SJCRH30 (cell line): Measurements from ENCODE around the gene REXO1. TPM values are rescaled to one million over a fixed set of nuclear protein-coding genes. Genes with fewer than 3 reads are reported as not detected.
A peak's percentile ranks its signal among the peaks of the same experiment; 100 is the strongest.
"Not testable (repeated sequence)": the region's sequence is repeated elsewhere in the genome, so short reads cannot be mapped to it uniquely, and the experiment has no call there.

Source experiments
- DNase-seq, 2 experiments: peaks; one replicate each; pipeline ENCODE4 v3.0.0-alpha.2; 2015 to 2020
- H3K27ac ChIP-seq: fragments of 250-450 bp; sonication (Bioruptor Pico); 2 replicates; pipeline ENCODE4 v1.5.1; 2020; ENCODE audit warnings: mild to moderate bottlenecking, moderate library complexity
- H3K27me3 ChIP-seq: fragments of 250-450 bp; sonication (Bioruptor Pico); 2 replicates; pipeline ENCODE4 v1.5.1; 2020; ENCODE audit warnings: mild to moderate bottlenecking, moderate library complexity
- H3K36me3 ChIP-seq: fragments of 250-450 bp; sonication (Bioruptor Pico); 2 replicates; pipeline ENCODE4 v1.5.1; 2020; ENCODE audit warnings: mild to moderate bottlenecking, moderate library complexity
- H3K4me1 ChIP-seq: fragments of 250-450 bp; sonication (Bioruptor Pico); 2 replicates; pipeline ENCODE4 v1.5.1; 2020; ENCODE audit warnings: mild to moderate bottlenecking, moderate library complexity
- H3K4me3 ChIP-seq: fragments of 250-450 bp; sonication (Bioruptor Pico); 2 replicates; pipeline ENCODE4 v1.5.1; 2020; ENCODE audit warnings: mild to moderate bottlenecking, moderate library complexity
- H3K9me3 ChIP-seq: fragments of 250-450 bp; sonication (Bioruptor Pico); replicated peaks from 2 replicates; pipeline ENCODE4 v1.5.1; 2020; ENCODE audit warnings: mild to moderate bottlenecking, moderate library complexity
- total RNA-seq: library from RNA; depleted of rRNA; stranded (reverse); fragments of >200 nt; shearing (Covaris generic); gene quantifications from 2 replicates; pipeline ENCODE4 v1.2.3, GENCODE V29; 2014

The REXO1 gene
- total RNA-seq, 1 experiment from 2014 or later, result 17.7 TPM

DNA sequence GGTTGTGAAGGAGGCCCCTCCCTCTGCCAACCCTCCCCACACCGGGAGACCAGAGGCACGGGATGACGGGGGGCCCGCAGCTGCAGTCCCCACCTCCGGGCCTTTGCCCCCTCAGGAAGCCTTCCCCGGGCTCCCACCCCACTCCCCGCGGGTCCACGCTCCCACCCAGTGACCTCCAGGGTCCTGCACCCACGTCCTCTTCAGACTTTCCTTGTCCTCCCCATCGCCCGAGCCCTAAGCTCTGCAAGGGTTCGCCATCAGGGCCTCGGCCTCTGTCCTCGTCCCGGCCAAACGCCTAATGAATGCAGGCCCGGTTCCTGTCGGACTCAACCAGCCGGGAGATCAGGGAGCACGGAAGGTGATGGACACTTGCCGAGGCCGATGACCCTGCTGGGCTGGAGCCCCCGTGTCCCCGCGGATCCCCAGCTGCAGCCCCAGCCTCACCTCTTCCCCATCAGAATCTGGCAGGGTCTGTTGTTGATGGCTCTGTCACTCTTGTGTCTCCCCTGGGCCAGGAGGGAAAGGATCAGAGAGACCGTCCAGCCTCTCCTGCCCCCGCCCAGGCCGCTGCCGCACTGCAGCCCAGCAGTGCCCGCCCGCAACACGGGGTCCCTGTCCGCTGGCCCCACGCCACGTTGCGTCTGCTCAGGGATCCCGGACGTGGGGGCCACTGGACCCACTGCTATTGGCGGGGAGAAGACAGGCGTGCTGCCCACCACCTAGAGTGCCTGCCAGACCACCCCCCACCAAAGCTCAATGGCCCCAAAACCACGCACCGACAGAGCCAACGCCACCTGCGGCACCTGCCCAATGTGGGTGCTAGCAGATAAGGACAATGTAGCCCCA, 41.9 kb downstream of the REXO1 start:
- Histone ChIP-seq H3K4me1 (no peaks in the 10 kb centered on the region), H3K36me3 (no peaks in the 10 kb centered on the region), H3K4me3 (no peak overlapping the region), H3K27me3 (0 out of 2 replicates have a peak, but pooled peaks cover 3% of the 10 kb centered on the region), H3K9me3 (no peaks in the 10 kb centered on the region), H3K27ac (no peak overlapping the region)
- DNase-seq, result no peak

DNA sequence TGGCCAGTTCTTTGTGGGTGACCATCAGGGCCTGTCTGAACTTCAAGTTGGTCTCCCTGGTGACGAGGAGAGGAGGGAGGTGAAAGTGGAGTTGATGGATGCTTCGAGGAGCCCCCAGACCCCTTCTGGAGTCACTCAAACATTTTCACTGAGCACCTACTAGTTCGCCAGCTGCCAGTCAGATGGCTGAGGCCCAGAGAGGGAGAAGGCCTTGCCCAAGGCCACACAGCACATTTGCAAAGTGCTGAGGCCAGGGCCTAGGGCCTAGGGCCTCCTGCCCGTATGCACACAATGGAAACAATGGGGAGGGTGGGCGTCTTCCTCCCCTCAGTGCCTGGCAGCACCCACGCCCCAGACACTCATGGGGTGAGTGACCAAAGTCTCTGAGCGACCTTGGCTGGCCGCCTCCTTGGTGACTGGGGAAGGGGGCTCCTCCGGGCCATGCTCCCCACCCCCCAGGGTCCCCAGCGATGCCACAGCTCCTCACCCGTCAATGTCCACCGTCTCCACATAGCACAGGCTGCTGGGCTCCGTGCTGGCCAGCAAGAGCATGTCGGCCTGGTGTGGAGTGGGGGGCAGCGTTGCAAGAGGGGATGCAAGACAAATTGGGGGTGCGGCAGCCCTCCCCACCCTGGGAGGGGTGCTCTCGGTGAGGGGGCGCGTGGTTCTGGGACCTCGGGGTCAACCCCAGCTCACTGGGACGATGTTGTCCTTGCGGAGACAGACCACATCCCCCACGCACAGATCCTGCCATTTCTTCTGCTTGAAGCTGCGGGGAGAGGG, 42.7 kb downstream of the REXO1 start:
- Histone ChIP-seq H3K4me3 (no peak overlapping the region), H3K27ac (no peak overlapping the region), H3K36me3 (no peaks in the 10 kb centered on the region), H3K27me3 (0 out of 2 replicates have a peak, but pooled peaks cover 3% of the 10 kb centered on the region), H3K4me1 (no peaks in the 10 kb centered on the region), H3K9me3 (no peaks in the 10 kb centered on the region)
- DNase-seq, result no peak

DNA sequence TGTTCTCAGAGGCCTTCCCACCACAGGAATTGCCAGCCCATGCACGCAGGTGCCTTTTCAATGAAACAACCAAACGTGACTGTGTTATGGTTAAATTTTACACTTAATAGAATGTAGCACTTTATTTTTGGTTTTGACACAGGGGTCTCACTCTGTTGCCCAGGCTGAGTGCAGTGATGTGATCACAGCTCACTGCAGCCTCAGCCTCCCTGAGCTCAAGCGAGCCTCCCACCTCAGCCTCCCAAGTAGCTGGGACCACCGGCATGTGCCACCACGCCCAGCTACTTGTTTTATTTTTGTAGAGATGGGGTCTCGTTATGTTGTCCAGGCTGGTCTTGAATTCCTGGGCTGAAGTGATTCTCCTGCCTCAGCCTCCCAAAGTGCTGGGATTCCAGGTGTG, 43.4 kb downstream of the REXO1 start:
- Histone ChIP-seq H3K4me3 (no peak overlapping the region), H3K4me1 (no peaks in the 10 kb centered on the region), H3K27me3 (0 out of 2 replicates have a peak, but pooled peaks cover 3% of the 10 kb centered on the region), H3K9me3 (no peaks in the 10 kb centered on the region), H3K36me3 (no peaks in the 10 kb centered on the region), H3K27ac (no peak overlapping the region)
- no peak for DNase-seq

DNA sequence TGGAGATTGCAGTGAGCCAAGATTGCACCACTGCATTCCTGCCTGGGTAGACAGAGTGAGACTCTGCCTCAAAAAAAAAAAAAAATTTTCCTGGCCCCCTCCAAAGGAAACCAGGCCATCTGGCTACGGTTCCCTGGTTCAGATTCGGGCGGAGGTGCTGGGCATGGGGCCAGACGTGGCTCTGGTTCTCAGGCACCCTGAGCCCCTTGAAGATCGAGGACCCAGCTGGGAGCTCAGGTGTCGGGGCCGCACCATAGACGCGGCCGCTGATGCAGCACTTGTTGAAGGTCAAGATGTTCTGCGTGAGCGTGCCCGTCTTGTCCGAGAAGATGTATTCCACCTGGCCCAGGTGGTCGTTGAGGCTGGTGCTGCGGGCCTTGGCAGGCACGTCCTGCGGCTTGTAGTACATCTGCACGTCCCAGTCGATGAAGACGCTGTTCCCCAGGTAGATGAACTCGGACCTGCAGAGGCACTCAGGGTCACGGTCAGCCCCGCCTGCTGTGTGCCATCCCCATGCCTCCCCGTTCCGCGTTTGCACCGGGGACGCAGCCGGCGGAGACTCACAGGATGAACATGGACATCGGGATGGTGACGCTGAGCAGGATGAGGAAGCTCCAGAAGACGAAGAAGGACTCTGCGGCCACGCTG, 48.5 kb downstream of the REXO1 start:
- Histone ChIP-seq H3K36me3 (no peaks in the 10 kb centered on the region), H3K27me3 (no peaks in the 10 kb centered on the region), H3K4me1 (no peaks in the 10 kb centered on the region), H3K9me3 (no peaks in the 10 kb centered on the region), H3K27ac (no peak overlapping the region), H3K4me3 (no peak overlapping the region)
- no peak for DNase-seq

DNA sequence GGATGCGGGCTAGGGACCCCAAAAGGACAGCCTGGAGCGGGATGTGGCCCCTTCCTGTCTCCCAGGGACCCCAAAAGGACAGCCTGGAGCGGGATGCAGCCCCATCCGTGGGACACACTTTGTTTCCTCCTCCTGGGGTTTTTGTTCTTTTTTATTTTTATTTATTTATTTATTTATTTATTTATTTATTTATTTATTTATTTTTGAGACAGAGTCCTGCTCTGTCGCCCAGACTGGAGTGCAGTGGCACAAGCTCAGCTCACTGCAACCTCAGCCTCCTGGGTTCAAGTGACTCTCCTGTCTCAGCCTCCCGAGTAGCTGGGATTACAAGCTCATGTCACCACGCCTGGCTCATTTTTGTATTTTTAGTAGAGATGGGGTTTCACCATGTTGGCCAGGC, 51.0 kb downstream of the REXO1 start:
- not testable (repeated sequence) for H3K9me3 ChIP-seq, H3K4me3 ChIP-seq, H3K36me3 ChIP-seq, H3K27me3 ChIP-seq, DNase-seq, H3K4me1 ChIP-seq, H3K27ac ChIP-seq

DNA sequence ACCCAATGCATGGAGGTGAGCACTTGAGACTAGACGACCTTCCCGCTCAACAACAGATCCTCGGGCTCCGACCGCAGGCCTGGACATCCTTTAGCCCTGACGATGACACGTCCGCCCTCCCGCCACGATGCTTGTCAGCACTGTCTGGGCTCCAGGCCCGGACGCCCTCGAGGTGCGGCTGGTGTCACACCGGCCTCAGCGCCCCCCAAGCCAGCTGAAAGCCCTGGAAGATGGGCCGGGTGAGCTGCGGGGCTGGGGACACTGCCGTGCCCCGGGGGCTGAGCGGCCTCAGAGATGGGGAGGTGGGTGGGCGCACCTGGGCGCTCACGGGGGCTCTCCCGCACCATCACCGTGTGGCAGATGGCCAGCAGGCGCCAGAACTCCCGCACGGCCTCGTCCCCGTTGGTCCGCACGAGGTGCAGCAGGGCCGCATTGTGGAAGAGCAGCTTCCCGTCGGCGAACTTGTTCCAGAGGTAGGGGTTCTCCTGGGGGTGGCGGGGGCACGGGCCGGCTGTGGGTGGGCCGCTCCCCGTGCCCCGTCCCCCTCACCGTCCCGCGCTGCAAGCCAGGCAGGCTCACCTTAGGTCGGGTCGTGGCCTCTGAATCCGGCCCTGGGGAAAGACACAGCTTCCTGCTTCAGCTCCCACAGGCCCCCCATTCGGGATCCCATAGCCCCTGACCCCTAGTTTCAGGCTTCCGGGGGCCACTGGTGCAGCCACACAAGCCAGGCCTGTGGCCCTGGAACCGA, 51.7 kb downstream of the REXO1 start:
- DNase-seq, result no peak
- H3K27ac ChIP-seq, result no peak overlapping the region
- H3K4me1 ChIP-seq, result no peaks in the 10 kb centered on the region
- no peaks in the 10 kb centered on the region for H3K9me3 ChIP-seq
- H3K4me3 ChIP-seq, result peak overlapping the region; percentile 52
- H3K36me3 ChIP-seq, result no peaks in the 10 kb centered on the region
- H3K27me3 ChIP-seq, result no peaks in the 10 kb centered on the region

DNA sequence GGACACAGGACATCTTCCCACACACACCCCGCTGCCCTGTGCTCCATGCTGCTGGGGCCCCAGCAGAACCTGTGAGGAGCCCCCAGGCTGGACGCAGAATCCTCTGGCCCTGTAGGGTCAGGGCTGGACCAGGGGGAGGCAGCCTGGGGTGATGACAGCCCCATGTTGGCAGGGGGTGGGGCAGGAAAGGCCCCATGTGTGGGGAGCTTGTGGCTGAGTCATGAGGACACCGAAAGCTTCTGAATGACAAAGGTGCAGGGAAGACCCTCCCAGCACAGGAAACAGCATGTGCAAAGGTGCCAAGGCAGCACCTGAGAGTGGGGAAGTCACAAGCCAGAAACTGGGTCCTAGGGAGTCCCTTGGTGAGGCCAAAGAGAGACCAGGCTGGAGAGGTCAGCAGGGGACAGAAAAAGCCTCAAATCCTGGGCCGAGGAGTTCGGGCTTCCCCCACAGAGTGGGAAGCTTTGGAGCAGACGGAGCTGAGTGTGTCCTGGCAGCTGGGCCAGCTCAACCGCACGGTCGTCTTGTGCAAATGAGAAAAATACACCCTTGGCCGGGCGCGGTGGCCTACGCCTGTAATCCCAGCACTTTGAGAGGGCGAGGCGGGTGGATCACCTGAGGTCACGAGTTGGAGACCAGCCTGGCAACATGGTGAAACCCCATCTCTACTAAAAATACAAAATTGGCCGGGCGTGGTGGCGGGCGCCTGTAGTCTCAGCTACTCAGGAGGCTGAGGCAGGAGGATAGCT, 53.7 kb downstream of the REXO1 start:
- Histone ChIP-seq H3K4me3 (no peak overlapping the region), H3K4me1 (no peaks in the 10 kb centered on the region), H3K36me3 (no peaks in the 10 kb centered on the region), H3K27ac (no peak overlapping the region), H3K9me3 (no peaks in the 10 kb centered on the region), H3K27me3 (no peaks in the 10 kb centered on the region)
- no peak for DNase-seq

DNA sequence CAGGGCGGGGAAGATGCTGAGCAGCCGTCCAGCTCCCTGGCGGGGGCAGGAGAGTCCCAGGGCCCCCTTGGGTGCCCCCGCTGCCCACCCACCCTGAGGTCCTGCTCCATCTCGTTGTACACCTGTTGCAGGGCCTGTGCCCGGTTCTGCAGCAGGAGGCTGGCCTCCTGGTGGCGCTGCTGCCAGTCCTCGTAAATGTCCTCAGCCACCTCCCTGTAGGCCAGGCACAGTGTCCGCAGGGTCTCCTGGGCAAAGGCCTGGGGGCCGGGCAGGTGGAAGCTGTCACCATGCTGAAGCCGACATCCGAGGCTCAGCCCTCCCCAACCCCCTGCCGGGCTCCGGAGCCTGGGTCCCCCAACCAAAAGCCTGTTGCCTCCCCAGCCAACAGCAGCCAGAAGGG, 56.4 kb downstream of the REXO1 start:
- Histone ChIP-seq H3K4me1 (no peaks in the 10 kb centered on the region), H3K27me3 (no peaks in the 10 kb centered on the region), H3K27ac (no peak overlapping the region), H3K36me3 (no peaks in the 10 kb centered on the region), H3K4me3 (no peak overlapping the region), H3K9me3 (no peaks in the 10 kb centered on the region)
- DNase-seq, result no peak

DNA sequence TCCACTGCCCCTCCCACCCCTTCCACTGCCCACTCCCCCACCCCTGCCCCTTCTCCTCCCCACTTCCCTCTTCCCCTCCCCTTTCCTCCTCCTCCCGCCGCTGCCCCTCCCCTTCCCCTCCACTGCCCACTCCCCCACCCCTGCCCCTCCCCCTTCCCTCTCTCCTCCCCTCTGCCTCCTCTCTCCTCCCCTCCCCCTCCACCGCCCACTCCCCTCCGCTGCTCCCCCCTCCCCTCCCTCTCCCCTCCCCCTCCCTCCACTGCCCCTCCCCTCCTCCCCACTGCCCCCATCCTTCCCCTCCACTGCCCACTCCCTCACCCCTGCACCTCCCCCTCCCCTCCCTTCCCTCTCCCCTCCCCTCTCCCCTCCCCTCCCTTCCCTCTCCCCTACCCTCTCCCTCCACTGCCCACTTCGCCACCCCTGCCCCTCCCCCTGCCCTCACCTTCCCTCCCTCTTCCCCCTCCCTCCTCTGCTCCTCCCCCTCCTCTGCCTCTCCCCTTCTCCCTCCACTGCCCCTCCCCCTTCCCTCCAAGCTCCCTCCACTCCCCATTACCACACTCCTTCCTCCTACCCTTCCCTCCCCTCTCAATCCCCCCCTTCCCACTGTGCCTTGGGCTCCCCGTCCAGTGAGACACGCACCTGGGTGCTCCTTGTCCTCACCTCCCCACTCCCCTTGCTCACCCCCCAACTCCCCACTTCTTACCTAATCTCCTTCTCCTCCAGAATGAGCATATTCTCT, 58.1 kb downstream of the REXO1 start:
- Histone ChIP-seq H3K4me3 (no peak overlapping the region), H3K27me3 (no peaks in the 10 kb centered on the region), H3K4me1 (no peaks in the 10 kb centered on the region), H3K36me3 (no peaks in the 10 kb centered on the region), H3K9me3 (no peaks in the 10 kb centered on the region), H3K27ac (no peak overlapping the region)
- no peak for DNase-seq

DNA sequence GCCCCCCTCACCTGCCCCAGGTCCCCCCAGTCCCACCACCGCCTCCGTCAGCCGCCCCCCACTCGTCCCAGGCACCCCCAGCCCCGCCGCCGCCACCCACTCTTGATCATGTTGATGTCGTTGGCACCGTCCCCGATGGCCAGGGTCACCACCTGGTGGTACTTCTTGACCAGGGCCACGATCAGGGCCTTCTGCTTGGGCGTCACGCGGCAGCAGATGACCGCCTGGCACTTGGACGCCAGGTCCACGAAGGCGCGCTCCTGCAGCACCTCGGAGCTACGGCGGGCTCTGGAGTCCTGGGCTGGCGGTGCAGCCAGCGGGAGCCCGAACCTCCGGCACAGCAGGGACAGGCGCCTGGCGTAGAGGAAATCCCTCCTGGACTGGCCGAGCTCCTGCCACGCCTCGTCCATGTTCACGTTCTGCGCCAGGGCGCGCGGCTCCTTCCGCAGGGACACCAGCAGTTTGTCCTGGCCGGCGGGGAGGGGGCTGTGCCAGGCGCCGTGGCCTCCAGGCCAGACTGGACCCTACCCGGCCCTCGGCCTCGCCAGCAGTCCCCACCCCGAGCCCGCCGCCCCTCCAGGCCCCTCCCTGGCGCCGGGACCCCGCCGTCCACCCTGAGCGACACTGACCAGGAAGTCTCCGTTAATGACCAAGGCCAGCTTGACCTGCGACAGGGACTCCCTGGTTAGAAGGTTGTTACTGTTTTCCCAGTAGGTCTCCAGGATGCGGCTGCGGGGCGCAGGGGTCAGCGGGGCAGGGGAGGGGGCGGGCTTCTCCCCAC, 58.8 kb downstream of the REXO1 start:
- Histone ChIP-seq H3K4me1 (no peaks in the 10 kb centered on the region), H3K9me3 (no peaks in the 10 kb centered on the region), H3K36me3 (no peaks in the 10 kb centered on the region), H3K4me3 (no peak overlapping the region), H3K27me3 (no peaks in the 10 kb centered on the region), H3K27ac (no peak overlapping the region)
- DNase-seq, result no peak

DNA sequence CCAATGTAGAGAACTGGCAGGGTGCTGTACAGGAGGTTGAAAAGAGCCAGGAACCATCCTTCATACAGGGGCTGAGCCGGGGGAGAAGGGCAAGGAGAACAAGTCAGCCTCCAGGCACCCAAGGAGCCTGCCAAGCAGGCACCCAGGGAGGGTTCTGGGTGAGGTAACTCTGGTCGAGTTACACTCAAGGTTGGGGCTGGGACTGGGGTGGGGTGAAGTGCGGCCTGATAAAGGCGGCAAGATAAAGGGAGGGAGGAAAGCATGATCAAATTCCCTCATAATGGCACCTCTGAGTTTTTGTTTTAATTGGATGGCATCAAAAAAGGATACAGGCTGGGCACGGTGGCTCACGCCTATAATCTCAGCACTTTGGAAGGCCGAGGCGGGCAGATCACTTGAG, 61.2 kb downstream of the REXO1 start:
- no peak for DNase-seq
- Histone ChIP-seq H3K27me3 (no peaks in the 10 kb centered on the region), H3K4me3 (no peak overlapping the region), H3K27ac (no peak overlapping the region), H3K36me3 (no peaks in the 10 kb centered on the region), H3K9me3 (no peaks in the 10 kb centered on the region), H3K4me1 (no peaks in the 10 kb centered on the region)

DNA sequence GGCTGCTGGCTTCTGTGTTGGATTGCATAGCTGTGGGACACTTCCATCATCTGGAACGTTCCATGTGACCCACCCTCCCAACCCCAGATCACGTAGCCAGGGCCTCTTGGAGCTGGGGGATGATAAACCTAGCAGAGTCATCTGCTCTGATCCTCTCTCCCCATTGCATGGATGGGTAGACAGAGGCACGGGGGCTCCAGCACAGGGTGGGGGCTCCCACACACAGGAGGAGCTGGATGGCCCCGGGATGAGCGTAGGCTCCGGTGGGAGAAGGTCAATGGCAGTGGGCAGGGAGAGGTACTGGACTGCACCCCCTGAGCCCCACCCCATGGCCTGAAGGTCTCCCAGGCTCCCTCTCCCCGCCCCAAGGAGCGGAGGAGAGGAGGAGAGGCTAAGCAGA, 61.6 kb downstream of the REXO1 start:
- Histone ChIP-seq H3K9me3 (peaks cover 1% of the 10 kb centered on the region; the same call in 1 of the 2 replicates), H3K27me3 (no peaks in the 10 kb centered on the region)

DNA sequence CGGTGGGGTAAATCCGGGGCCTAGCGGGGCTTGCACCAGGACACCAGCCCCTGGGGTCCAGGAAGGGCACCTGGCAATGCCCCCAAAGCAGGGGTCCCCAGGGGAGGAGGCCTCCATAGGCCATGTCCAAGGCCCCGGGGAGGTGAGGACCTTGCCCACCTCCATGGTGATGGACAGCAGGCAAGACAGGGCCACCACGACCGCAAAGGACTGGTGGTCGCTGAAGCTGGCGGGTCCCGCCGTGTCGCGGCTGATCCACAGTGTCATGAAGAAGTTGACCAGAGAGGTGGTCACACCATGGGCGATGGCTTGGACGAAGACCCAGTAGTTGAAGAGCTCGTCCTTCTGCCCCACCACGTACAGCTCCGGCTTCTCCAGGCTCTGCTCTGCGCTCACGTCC, 63.0 kb downstream of the REXO1 start:
- Histone ChIP-seq H3K4me3 (no peak overlapping the region), H3K4me1 (no peaks in the 10 kb centered on the region), H3K36me3 (no peaks in the 10 kb centered on the region), H3K9me3 (peaks cover 3% of the 10 kb centered on the region; the same call in 1 of the 2 replicates), H3K27ac (no peak overlapping the region), H3K27me3 (no peaks in the 10 kb centered on the region)
- DNase-seq, result no peak

More for the DNA sequence above, 61.6 kb downstream of the REXO1 start:
- Histone ChIP-seq H3K27ac (no peak overlapping the region), H3K4me3 (no peak overlapping the region), H3K36me3 (no peaks in the 10 kb centered on the region), H3K4me1 (no peaks in the 10 kb centered on the region)
- DNase-seq, result no peak
